OCI-LY3 (cell line): ENCODE measurements around the gene PLXDC2.
"Not testable (repeated sequence)": the region's sequence is repeated elsewhere in the genome, so short reads cannot be mapped to it uniquely, and the experiment has no call there.

Source experiments
- H2AFZ ChIP-seq: fragments of 200-600, 300-600 bp; shearing (Covaris generic); 2 replicates; pipeline ENCODE4 v1.6.0; 2014; ENCODE audit warnings: antibody characterized with exemption, low read depth, low read length
- H3K27ac ChIP-seq: fragments of 200-600, 300-600 bp; sonication (generic); 2 replicates; pipeline ENCODE4 v1.5.1; 2014; ENCODE audit warnings: mild to moderate bottlenecking, low read length, moderate library complexity, mixed read lengths
- H3K27me3 ChIP-seq: fragments of 200-600, 300-600 bp; sonication (generic); 2 replicates; pipeline ENCODE4 v1.6.1; 2014; ENCODE audit warnings: low read depth, low read length, mixed read lengths
- H3K36me3 ChIP-seq: fragments of 200-600, 300-600 bp; sonication (generic); replicated peaks from 2 replicates; pipeline ENCODE3; 2014; ENCODE audit warnings: low read depth, low read length, mixed read lengths
- H3K4me1 ChIP-seq: fragments of 300-600, 200-600 bp; sonication (generic); 2 replicates; pipeline ENCODE4 v1.6.1; 2014; ENCODE audit warnings: low read length, mixed read lengths
- H3K4me2 ChIP-seq: fragments of 200-600, 300-600 bp; sonication (generic); 2 replicates; pipeline ENCODE4 v1.6.1; 2014; ENCODE audit warnings: low read length, mixed read lengths
- H3K4me3 ChIP-seq: fragments of 300-600, 200-600 bp; sonication (generic); 2 replicates; pipeline ENCODE4 v1.5.1; 2014; ENCODE audit warnings: antibody characterized with exemption, mild to moderate bottlenecking, low read length, moderate library complexity
- H3K79me2 ChIP-seq: fragments of 300-600, 200-600 bp; shearing (Covaris generic); 2 replicates; pipeline ENCODE4 v1.6.1; 2014; ENCODE audit warnings: mild to moderate bottlenecking, low read length, mixed read lengths
- H3K9ac ChIP-seq: fragments of 300-600, 200-600 bp; shearing (Covaris generic); 2 replicates; pipeline ENCODE4 v1.6.0; 2014; ENCODE audit warnings: mild to moderate bottlenecking, low read length, moderate library complexity
- H3K9me3 ChIP-seq: fragments of 200-600, 300-600 bp; shearing (Covaris generic); 2 replicates; pipeline ENCODE4 v1.6.1; 2014; ENCODE audit warnings: low read length, mixed read lengths; ENCODE audit not compliant: insufficient read depth
- H4K20me1 ChIP-seq: fragments of 200-600, 300-600 bp; sonication (generic); 2 replicates; pipeline ENCODE4 v1.6.1; 2016; ENCODE audit warnings: low read length, mixed read lengths; ENCODE audit not compliant: insufficient read depth
- EZH2phosphoT487 ChIP-seq: fragments of 200-600 bp; shearing (Covaris generic); IDR thresholded peaks from 2 replicates; pipeline ENCODE4 v1.6.1; 2018; ENCODE audit warnings: antibody characterized with exemption, mixed run types, low read depth
- TF ChIP-seq, protein P1 (sequence below): fragments of 200-600, 300-600 bp; sonication (generic); IDR thresholded peaks from 2 replicates; pipeline ENCODE4 v1.5.1; 2014; ENCODE audit warnings: antibody characterized with exemption, low read length, low read depth

The PLXDC2 gene

DNA sequence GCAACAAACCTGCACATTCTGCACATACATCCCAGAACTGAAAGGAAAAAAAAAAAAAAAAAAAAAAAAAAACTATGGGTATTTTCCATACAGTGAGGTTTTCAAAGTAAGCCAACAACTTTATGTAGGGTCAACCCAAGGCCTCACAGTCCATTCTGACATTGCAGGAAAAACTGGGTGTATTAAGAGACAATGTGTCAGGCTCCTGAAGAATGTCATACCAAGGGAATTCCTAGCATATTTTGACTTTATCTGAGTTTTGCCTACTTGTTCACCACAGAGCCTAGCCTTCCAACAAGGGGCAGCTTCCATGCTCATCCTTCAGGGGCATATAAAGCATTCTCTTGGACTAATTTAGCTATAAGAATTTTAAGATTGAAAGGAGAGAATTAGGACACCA lies 368.9 kb downstream of the PLXDC2 start:
- no peaks in the 10 kb centered on the region for H4K20me1 ChIP-seq
- no peak overlapping the region for H3K27ac ChIP-seq
- no peak overlapping the region for H3K4me2 ChIP-seq
- no peak overlapping the region for H2AFZ ChIP-seq
- H3K9me3 ChIP-seq: no peaks in the 10 kb centered on the region
- H3K36me3 ChIP-seq: no peaks in the 10 kb centered on the region
- no peaks in the 10 kb centered on the region for H3K79me2 ChIP-seq
- H3K9ac ChIP-seq: no peak overlapping the region
- H3K4me1 ChIP-seq: no peaks in the 10 kb centered on the region
- no peaks in the 10 kb centered on the region for H3K27me3 ChIP-seq
- no peak overlapping the region for H3K4me3 ChIP-seq
- TF ChIP-seq, protein P1, sequence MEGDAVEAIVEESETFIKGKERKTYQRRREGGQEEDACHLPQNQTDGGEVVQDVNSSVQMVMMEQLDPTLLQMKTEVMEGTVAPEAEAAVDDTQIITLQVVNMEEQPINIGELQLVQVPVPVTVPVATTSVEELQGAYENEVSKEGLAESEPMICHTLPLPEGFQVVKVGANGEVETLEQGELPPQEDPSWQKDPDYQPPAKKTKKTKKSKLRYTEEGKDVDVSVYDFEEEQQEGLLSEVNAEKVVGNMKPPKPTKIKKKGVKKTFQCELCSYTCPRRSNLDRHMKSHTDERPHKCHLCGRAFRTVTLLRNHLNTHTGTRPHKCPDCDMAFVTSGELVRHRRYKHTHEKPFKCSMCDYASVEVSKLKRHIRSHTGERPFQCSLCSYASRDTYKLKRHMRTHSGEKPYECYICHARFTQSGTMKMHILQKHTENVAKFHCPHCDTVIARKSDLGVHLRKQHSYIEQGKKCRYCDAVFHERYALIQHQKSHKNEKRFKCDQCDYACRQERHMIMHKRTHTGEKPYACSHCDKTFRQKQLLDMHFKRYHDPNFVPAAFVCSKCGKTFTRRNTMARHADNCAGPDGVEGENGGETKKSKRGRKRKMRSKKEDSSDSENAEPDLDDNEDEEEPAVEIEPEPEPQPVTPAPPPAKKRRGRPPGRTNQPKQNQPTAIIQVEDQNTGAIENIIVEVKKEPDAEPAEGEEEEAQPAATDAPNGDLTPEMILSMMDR: no peak
- TF ChIP-seq EZH2phosphoT487: no peak

DNA sequence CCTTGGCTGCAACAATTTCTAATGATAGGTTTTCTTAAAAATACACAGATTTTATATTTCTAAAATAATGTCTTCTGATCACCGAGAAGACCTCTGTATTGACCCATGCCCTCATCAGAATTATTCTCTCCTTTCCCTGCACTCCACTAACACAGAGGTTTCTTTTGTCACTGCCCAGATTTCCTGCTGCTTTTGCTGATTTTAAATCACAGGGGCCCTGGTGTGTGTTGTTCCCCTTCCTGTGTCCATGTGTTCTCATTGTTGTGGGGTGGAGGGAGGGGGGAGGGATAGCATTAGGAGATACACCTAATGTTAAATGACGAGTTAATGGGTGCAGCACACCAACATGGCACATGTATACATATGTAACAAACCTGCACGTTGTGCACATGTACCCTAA lies 375.2 kb downstream of the PLXDC2 start:
- H3K4me1 ChIP-seq, H3K79me2 ChIP-seq, H3K4me3 ChIP-seq, H3K4me2 ChIP-seq, H4K20me1 ChIP-seq, H3K9me3 ChIP-seq, H3K27me3 ChIP-seq, H3K27ac ChIP-seq, H3K36me3 ChIP-seq, H3K9ac ChIP-seq, H2AFZ ChIP-seq: not testable (repeated sequence)

DNA sequence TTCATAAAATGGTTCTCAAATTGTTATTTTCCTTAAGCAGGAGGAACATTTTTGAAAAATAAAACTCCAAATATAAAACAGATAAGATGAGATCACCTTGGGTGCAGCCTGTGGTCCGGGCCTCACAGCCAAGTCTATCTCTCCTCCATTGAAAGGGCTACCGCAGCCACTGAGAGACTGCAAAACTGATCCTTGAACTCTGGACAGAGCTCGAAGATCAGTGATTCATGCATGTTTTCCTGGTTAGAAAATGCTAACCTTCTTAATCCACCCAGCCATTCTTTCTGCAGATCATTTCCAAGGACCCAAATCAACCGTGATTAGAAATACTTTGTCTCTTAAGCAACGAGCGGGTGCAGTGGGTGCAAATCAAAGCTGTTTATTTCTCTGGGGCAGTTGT lies 378.8 kb downstream of the PLXDC2 start:
- Histone ChIP-seq H3K27me3 (no peaks in the 10 kb centered on the region), H3K4me1 (no peaks in the 10 kb centered on the region), H3K36me3 (no peaks in the 10 kb centered on the region), H4K20me1 (no peaks in the 10 kb centered on the region), H3K4me3 (no peak overlapping the region), H3K9ac (no peak overlapping the region), H3K9me3 (no peaks in the 10 kb centered on the region), H3K4me2 (no peak overlapping the region), H3K27ac (no peak overlapping the region), H3K79me2 (no peaks in the 10 kb centered on the region), H2AFZ (no peak overlapping the region)
- TF ChIP-seq, protein P1: no peak
- no peak for TF ChIP-seq EZH2phosphoT487

DNA sequence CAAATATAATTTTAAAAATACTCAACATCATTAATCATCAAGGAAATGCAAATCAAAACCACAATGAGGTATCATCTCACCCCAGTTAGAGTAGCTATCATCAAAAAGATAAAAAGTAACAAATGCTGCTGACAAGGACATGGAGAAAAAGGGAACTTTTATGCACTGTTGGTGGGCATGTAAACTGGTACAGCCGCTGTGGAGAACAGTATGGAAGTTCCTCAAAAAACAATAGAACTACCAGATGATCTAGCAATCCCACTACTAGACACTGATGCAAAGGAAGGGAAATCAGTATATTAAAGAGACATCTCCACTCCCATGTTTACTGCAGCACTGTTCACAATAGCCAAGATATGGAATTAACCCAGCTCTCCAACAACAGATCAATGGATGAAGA lies 384.5 kb downstream of the PLXDC2 start:
- TF ChIP-seq, protein P1: no peak
- TF ChIP-seq EZH2phosphoT487: no peak
- no peaks in the 10 kb centered on the region for H3K4me1 ChIP-seq
- H3K27ac ChIP-seq: no peak overlapping the region
- H3K4me3 ChIP-seq: no peak overlapping the region
- H3K9me3 ChIP-seq: no peaks in the 10 kb centered on the region
- H4K20me1 ChIP-seq: no peaks in the 10 kb centered on the region
- no peak overlapping the region for H3K9ac ChIP-seq
- H3K27me3 ChIP-seq: no peaks in the 10 kb centered on the region
- no peak overlapping the region for H2AFZ ChIP-seq
- H3K36me3 ChIP-seq: no peaks in the 10 kb centered on the region
- H3K79me2 ChIP-seq: no peaks in the 10 kb centered on the region
- H3K4me2 ChIP-seq: no peak overlapping the region

DNA sequence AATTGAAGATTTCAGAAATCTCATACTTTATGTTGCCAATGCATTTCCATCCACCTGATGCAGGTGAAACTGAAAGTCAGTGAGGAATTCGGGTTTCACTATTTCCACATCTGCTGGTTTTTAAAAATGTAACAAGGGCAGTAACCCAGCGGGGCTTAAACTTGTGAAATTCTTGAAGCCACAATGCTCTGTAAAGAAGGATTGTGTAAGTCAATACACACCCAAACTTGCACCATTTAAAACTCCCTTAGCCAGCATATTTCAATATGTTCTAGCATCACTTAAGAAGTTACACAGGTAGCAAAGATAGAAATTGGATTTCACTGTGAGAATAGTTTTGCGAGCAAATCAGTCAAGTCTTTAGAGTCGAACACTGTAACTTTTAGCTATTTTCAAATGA lies 386.1 kb downstream of the PLXDC2 start:
- no peaks in the 10 kb centered on the region for H4K20me1 ChIP-seq
- no peak for TF ChIP-seq EZH2phosphoT487
- TF ChIP-seq, protein P1: no peak
- H3K36me3 ChIP-seq: no peaks in the 10 kb centered on the region
- H3K4me2 ChIP-seq: no peak overlapping the region
- H3K9ac ChIP-seq: no peak overlapping the region
- H2AFZ ChIP-seq: no peak overlapping the region
- H3K79me2 ChIP-seq: no peaks in the 10 kb centered on the region
- H3K27ac ChIP-seq: no peak overlapping the region
- H3K27me3 ChIP-seq: no peaks in the 10 kb centered on the region
- no peaks in the 10 kb centered on the region for H3K4me1 ChIP-seq
- H3K4me3 ChIP-seq: no peak overlapping the region
- H3K9me3 ChIP-seq: no peaks in the 10 kb centered on the region
